LNCAP (cell line): ENCODE measurements around the gene EML1.

Source experiments
- TF ChIP-seq, protein P1 (sequence below): fragments of 450-650 bp; IDR thresholded peaks from 2 replicates; pipeline ENCODE4 v1.5.1; 2017; ENCODE audit warnings: mild to moderate bottlenecking

Gene EML1

DNA sequence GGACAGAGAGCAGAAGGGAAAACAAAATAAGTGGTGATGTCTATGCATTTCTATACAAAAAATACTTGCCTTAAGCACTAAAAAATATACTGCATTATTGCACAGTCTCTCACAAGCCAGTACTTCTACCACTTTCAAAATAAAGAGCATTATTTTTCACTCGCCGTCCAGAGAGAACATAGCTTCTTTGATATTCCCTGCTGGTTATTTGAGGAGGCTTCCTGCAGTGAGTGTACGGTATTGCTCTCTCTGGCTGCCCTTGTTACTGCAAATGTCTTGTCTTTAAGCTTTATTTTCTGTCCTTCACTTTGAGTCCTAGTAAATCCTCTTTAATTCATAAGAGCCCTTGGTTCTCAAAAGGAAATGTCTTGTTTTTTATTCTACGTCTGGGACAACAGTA is 81.1 kb downstream of the EML1 start:
- TF ChIP-seq, protein P1, sequence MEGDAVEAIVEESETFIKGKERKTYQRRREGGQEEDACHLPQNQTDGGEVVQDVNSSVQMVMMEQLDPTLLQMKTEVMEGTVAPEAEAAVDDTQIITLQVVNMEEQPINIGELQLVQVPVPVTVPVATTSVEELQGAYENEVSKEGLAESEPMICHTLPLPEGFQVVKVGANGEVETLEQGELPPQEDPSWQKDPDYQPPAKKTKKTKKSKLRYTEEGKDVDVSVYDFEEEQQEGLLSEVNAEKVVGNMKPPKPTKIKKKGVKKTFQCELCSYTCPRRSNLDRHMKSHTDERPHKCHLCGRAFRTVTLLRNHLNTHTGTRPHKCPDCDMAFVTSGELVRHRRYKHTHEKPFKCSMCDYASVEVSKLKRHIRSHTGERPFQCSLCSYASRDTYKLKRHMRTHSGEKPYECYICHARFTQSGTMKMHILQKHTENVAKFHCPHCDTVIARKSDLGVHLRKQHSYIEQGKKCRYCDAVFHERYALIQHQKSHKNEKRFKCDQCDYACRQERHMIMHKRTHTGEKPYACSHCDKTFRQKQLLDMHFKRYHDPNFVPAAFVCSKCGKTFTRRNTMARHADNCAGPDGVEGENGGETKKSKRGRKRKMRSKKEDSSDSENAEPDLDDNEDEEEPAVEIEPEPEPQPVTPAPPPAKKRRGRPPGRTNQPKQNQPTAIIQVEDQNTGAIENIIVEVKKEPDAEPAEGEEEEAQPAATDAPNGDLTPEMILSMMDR = no peak

DNA sequence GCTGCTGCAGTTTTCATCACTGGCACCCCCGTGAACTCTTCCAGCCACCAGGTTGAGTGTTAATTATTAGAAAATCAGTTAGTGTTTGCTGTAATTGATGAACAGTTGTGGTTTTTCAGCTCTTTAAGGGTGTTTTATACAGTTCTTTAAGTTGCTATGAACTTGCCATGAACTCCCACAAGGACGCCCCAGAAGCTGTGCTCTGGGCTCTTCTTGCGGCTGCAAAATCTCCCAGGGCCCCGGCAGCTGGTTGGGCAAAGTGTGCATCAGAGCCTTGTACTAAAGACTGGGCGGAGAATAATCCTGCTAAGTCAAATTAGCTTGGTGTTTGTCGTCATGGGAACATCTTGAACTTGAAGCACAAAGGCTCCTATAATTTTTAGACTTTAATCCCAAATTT is 82.2 kb downstream of the EML1 start:
- TF ChIP-seq, protein P1 = no peak

DNA sequence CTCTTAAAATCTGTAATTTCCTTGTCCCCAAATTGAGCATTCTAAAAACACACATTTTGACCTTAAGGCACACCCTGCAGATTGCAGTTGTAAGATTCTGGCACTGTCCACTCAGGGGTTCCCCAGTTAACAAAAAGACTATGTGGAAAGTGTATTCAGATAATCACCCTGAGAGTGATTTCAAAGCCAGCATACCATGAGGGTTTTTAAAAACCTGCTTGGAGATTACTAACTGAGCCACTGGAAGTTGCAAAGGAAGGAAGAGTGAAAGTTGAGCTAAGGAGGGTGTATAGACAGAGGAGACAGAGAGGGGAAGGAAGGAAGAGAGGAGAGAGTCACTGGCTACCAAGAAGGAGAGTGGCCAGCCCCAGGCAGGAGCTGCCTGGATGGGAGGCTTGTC is 82.6 kb downstream of the EML1 start:
- TF ChIP-seq, protein P1 = no peak

DNA sequence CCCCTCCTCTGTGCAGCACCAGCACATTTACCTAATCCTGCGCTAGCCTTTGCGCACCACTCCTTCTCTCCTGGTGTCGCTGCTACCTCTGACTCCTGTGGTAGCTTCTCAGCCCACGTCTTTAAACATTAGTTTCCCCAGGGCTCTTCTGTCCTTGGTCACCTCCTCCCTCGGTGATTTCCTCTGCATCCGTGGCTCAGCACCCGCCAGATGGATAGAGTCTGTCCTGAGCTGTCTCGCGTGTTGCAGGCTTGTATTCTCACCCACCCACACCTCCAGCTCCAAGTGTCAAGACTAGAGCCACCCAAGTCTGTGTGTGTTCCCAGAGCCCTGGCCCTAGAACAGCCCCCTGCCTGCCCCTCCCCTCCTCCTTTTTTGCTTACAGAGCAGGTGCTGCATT is 83.2 kb downstream of the EML1 start:
- TF ChIP-seq, protein P1 = no peak

DNA sequence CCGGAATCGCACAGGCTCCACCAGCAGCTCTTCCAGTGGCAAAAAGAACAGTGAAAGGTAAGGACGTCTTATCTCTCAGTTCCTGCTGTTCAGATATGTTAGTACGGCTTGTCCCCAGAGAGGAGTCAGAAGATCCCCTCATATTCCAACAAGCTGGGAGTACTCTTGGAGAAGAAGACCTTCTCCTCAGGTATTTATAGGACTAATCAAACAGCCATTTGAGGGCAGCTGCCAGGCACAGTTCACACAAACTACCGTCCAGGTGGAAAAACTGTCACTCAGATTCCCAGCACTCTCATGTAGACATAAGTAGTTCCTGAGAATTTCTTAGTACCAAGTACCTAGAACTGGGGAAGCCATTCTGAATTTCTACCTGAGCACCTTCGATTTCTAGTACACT is 85.3 kb downstream of the EML1 start:
- TF ChIP-seq, protein P1 = no peak

DNA sequence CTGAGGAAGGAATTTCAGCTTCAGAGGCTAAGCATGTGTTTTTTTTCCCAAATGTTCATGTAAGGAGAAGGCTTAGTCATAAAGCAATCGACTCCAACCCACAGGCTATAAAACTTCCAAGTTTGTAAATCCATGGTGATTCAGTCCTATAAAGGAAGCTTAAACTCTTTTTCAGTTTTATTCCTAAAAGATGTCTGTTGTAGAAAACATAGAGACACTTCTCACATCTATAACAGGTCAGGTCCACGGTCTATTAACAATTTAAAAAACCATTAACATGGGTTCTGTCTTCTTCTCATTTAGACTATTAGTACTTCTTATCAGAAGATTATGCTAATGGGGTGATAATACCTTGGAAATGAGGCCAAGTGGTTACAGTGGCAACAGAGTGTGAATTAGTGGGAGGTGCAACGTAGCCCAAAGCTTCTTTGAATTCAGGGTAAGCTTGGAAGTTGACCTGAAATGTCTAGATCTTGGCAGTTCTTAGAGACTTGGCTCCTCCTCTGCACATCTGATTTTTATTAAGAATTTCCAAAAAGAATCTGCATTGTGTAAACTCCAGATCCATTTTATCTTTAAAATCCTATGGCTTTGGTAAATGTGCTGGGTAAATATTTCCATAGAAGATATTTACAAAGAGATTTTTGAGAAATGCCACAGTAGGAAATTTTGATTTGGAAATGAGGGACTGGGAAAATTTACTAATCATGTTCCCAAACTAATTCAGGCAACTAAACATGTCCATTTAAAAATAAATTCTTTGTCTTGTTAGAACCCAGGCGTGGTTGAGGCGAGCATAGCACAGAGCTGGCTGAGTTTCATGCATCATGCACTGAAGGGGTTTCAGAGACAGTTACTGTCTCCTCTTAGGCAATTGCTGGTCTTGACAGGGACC is 86.4 kb downstream of the EML1 start:
- TF ChIP-seq, protein P1 = no peak

DNA sequence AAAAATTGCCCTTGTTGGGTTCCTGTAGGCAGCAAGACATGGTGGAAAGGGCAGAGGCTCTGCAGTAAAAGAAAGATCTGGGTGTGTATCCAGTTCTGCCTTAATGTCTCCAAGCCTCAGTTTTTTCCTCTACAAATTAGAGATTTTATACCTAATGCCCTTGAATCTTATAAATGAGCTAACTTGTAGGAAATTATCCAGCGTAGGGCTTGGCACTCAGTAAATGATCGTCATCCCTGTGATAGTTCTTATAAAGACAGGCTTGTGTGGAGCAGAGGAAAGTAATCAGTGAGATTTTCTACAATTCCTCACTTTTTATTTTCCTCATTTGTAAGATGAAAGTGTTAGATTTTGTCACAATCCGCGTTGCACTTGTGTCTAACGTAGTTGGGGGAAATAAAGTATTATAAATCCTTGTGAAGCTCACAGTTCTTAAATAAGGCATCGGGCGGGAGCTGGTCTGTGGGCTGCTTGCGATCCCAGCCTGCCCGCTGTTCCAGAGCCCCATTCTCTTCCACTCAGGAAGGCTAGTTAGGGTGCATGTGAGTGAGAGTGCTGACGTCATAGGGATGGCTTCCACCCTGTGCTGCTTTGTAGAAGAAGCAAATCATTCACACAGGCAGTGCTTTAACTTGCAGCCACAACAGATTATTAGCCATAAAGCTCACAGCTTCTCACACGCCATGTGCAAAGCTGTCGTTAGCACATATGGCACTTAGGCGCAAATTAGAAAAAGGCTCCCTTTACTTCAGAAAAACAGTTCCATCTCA is 87.6 kb downstream of the EML1 start:
- TF ChIP-seq, protein P1 = no peak
